DOHH2 (cell line): ENCODE results near the gene PMP22.

Experiments used
- CTCF ChIP-seq: fragments of 200-600 bp; sonication (generic); IDR thresholded peaks from one replicate; pipeline ENCODE4 v1.5.1; 2014; ENCODE audit warnings: antibody characterized with exemption, mild to moderate bottlenecking, low read depth, low read length; ENCODE audit not compliant: poor library complexity, severe bottlenecking
- EZH2phosphoT487 ChIP-seq: fragments of 200-600 bp; sonication (generic); IDR thresholded peaks from 2 replicates; pipeline ENCODE4 v1.6.1; 2017; ENCODE audit warnings: borderline replicate concordance, mild to moderate bottlenecking, antibody characterized with exemption, low read length, moderate library complexity, mixed read lengths

DNA sequence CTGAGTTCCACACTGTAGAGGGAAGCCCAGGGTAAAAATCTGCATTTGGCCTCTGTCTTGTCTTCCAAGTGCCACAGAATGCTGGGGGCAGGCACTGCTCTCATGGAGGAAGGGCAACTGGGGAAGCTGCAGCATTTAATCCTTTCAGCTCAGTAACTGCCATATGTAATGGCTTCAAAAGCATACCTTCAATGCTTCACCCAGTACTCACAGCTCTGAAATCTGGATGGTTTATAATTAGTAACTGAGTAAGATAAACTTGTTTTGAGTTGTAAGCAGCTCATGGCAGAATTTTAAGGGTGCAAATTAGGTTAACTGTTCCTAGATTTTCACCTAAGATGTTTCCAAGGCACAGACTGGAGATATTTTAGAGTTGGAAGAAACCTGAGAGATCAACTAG lies 24.5 kb downstream of the PMP22 start:
- TF ChIP-seq CTCF (no peak), EZH2phosphoT487 (no peak)
